Fibroblast of lung (primary cell): ENCODE data around the gene GDF15.

Source experiments
- CTCF ChIP-seq, 2 donors: IDR thresholded peaks in 1 of 2; conservative IDR thresholded peaks in 1 of 2; 1 replicate in 1 of 2; 2 replicates in 1 of 2; pipeline ENCODE4 v1.5.1; 2011 to 2012; ENCODE audit warnings: low read length in 2 of 2, control low read depth in 1 of 2, inconsistent platforms in 1 of 2, low read depth in 1 of 2, mild to moderate bottlenecking in 1 of 2
- EZH2 ChIP-seq: IDR thresholded peaks from 2 replicates; pipeline ENCODE4 v1.5.1; 2012; ENCODE audit warnings: low read length, control low read depth, mild to moderate bottlenecking; ENCODE audit errors: missing control alignments

- TF ChIP-seq CTCF (conservative IDR thresholded peaks at IDR 0.05 in 1 of 2, IDR thresholded peaks at IDR 0.05 in 1 of 2; ENCODE audit: low read depth in 1 of 2, low read length in 2 of 2) (no peak), EZH2 (no peak)
Observed at GRCh38 chr19:18427743-18428113, 41.8 kb downstream of the GDF15 start.
